NCI-H1048 (cell line): ENCODE measurements around the gene MEGF8.

Experiments
- DNase-seq: peaks from one replicate; lab custom pipeline; 2025; lab: John Stamatoyannopoulos, UW

MEGF8 gene

GRCh38 chr19:42306646-42307045 is 18.8 kb upstream of the MEGF8 start:
- no peak for DNase-seq

GRCh38 chr19:42309686-42310085 is 15.7 kb upstream of the MEGF8 start:
- DNase-seq: no peak

- no peak for DNase-seq
Measured at GRCh38 chr19:42311657-42312056, 13.8 kb upstream of the MEGF8 start.

GRCh38 chr19:42312370-42312769 is 13.1 kb upstream of the MEGF8 start:
- DNase-seq: no peak

- no peak for DNase-seq
Measured at GRCh38 chr19:42313096-42313839, 12.2 kb upstream of the MEGF8 start, which contains the start of gene TMEM145. Gene TMEM145, plus strand, starts transcription at chr19:42313309. Its CDS starts 68 bp downstream, at chr19:42313377.

- no peak for DNase-seq
Measured at GRCh38 chr19:42313840-42314755, 11.3 kb upstream of the MEGF8 start.

- DNase-seq: no peak
Measured at GRCh38 chr19:42315024-42315423, 10.4 kb upstream of the MEGF8 start.

GRCh38 chr19:42316223-42317211 is 8.9 kb upstream of the MEGF8 start:
- no peak for DNase-seq

GRCh38 chr19:42317535-42317934 is 7.9 kb upstream of the MEGF8 start:
- DNase-seq: no peak

GRCh38 chr19:42322305-42322704 is 3.1 kb upstream of the MEGF8 start:
- no peak for DNase-seq

- no peak for DNase-seq
Measured at GRCh38 chr19:42323473-42323851, 2.0 kb upstream of the MEGF8 start.

- DNase-seq: no peak
Measured at GRCh38 chr19:42323852-42324654, 1.4 kb upstream of the MEGF8 start.

- DNase-seq: no peak
Measured at GRCh38 chr19:42324655-42325307, 654 bp upstream of the MEGF8 start.

- no peak for DNase-seq
Measured at GRCh38 chr19:42325896-42326771, 699 bp downstream of the MEGF8 start.

- DNase-seq: no peak
Measured at GRCh38 chr19:42326969-42327368, 1.5 kb downstream of the MEGF8 start.

- DNase-seq: no peak
Measured at GRCh38 chr19:42327381-42327780, 1.9 kb downstream of the MEGF8 start.

GRCh38 chr19:42328106-42328505 is 2.7 kb downstream of the MEGF8 start:
- DNase-seq: no peak

GRCh38 chr19:42328854-42329253 is 3.4 kb downstream of the MEGF8 start:
- no peak for DNase-seq

- DNase-seq: no peak
Measured at GRCh38 chr19:42330241-42330711, 4.8 kb downstream of the MEGF8 start.
